Caki2 (cell line): ENCODE measurements around the gene ANKRD16. TPM values are rescaled to one million over a fixed set of nuclear protein-coding genes. Genes with fewer than 3 reads are reported as not detected.
"Not testable (repeated sequence)": the region's sequence is repeated elsewhere in the genome, so short reads cannot be mapped to it uniquely, and the experiment has no call there.

Experiments used
- DNase-seq: peaks from one replicate; pipeline ENCODE4 v3.0.0-alpha.2; 2015; ENCODE audit warnings: low read depth
- in situ Hi-C: cut with HindIII; loops from 2 replicates; pipeline ENCODE4 v1.10.0; 2016; ENCODE audit warnings: low sequenced_read_pairs, low pct_unique_long_range_greater_than_20kb, mixed read lengths
- total RNA-seq: library from RNA; depleted of rRNA; stranded (reverse); fragments of >200 nt; shearing (Covaris generic); gene quantifications from 2 replicates; pipeline ENCODE4 v1.2.3, GENCODE V29; 2014; ENCODE audit warnings: low replicate concordance

The ANKRD16 gene
- total RNA-seq, 1 experiment from 2014 or later, result 10.4 TPM

GRCh38 chr10:5888843-5889623 is 660 bp downstream of the ANKRD16 start:
- DNase-seq, result peak; percentile 44

GRCh38 chr10:5888351-5888750 is 1.3 kb downstream of the ANKRD16 start:
- DNase-seq, result no peak
- in situ Hi-C loops, result no loop called here

More at GRCh38 chr10:5888843-5889623, 660 bp downstream of the ANKRD16 start:
- in situ Hi-C loops, result no loop called here

- in situ Hi-C loops, result no loop called here
These were observed 2.1 kb downstream of the ANKRD16 start for GRCh38 chr10:5887641-5888040.

GRCh38 chr10:5887029-5887428 is 2.7 kb downstream of the ANKRD16 start:
- in situ Hi-C loops, result no loop called here
- DNase-seq, result no peak

More at GRCh38 chr10:5887641-5888040, 2.1 kb downstream of the ANKRD16 start:
- DNase-seq, result no peak

GRCh38 chr10:5885619-5886018 is 4.1 kb downstream of the ANKRD16 start:
- no peak for DNase-seq
- in situ Hi-C loops, result no loop called here

- in situ Hi-C loops, result no loop called here
- no peak for DNase-seq
These were observed 6.7 kb downstream of the ANKRD16 start for GRCh38 chr10:5882961-5883360.

GRCh38 chr10:5877041-5877440 is 12.7 kb downstream of the ANKRD16 start:
- in situ Hi-C loops, DNase-seq: not testable (repeated sequence)

- in situ Hi-C loops, result no loop called here
- peak; percentile 72 for DNase-seq
These were observed 13.4 kb downstream of the ANKRD16 start for GRCh38 chr10:5876181-5876768.

- peak; percentile 74 for DNase-seq
- in situ Hi-C loops, result no loop called here
These were observed 16.1 kb downstream of the ANKRD16 start for GRCh38 chr10:5873515-5873995.

GRCh38 chr10:5871596-5871995 is 18.1 kb downstream of the ANKRD16 start:
- in situ Hi-C loops, result no loop called here
- no peak for DNase-seq

GRCh38 chr10:5869156-5869555 is 20.5 kb downstream of the ANKRD16 start:
- DNase-seq, result no peak
- in situ Hi-C loops, result no loop called here

GRCh38 chr10:5868383-5868782 is 21.3 kb downstream of the ANKRD16 start:
- in situ Hi-C loops, DNase-seq: not testable (repeated sequence)

- in situ Hi-C loops, result not testable (repeated sequence)
These were observed 22.5 kb downstream of the ANKRD16 start for GRCh38 chr10:5867091-5867615.

GRCh38 chr10:5866451-5867081 is 23.1 kb downstream of the ANKRD16 start:
- in situ Hi-C loops, result not testable (repeated sequence)

More at GRCh38 chr10:5867091-5867615, 22.5 kb downstream of the ANKRD16 start:
- not testable (repeated sequence) for DNase-seq

GRCh38 chr10:5862981-5863685 is 26.6 kb downstream of the ANKRD16 start:
- in situ Hi-C loops, DNase-seq: not testable (repeated sequence)

More at GRCh38 chr10:5866451-5867081, 23.1 kb downstream of the ANKRD16 start:
- not testable (repeated sequence) for DNase-seq

- no peak for DNase-seq
- in situ Hi-C loops, result no loop called here
These were observed 27.2 kb downstream of the ANKRD16 start for GRCh38 chr10:5862360-5862961.

GRCh38 chr10:5860066-5860465 is 29.6 kb downstream of the ANKRD16 start:
- DNase-seq, result no peak
- in situ Hi-C loops, result no loop called here

GRCh38 chr10:5858811-5859210 is 30.9 kb downstream of the ANKRD16 start:
- DNase-seq, result no peak
- in situ Hi-C loops, result no loop called here
